GM23338 (cell line): ENCODE data around the gene PPM1H.

Experiments
- CREB1 ChIP-seq: fragments of 250-450 bp; sonication (Bioruptor Pico); IDR thresholded peaks from 2 replicates; pipeline ENCODE4 v1.5.0; 2020; ENCODE audit warnings: low read depth, mild to moderate bottlenecking, moderate library complexity
- CTCF ChIP-seq, 2 experiments: fragments of 200-600 bp in 1 of 2; sonication (generic) in 1 of 2; conservative IDR thresholded peaks; 2 replicates each; pipeline versions ENCODE4 v1.5.1 to v1.6.1; 2016 to 2017; ENCODE audit warnings: antibody characterized with exemption in 2 of 2, low read depth in 2 of 2, mild to moderate bottlenecking in 2 of 2, moderate library complexity in 1 of 2
- ETS1 ChIP-seq: IDR thresholded peaks from 2 replicates; pipeline ENCODE4 v1.6.1; 2016; ENCODE audit warnings: antibody characterized with exemption
- EZH2 ChIP-seq: fragments of 200-600 bp; sonication (generic); IDR thresholded peaks from one replicate; pipeline ENCODE4 v1.8.0; 2017; ENCODE audit warnings: antibody characterized with exemption, mild to moderate bottlenecking, low read depth; ENCODE audit not compliant: unreplicated experiment
- EZH2phosphoT487 ChIP-seq: fragments of 200-600 bp; sonication (generic); IDR thresholded peaks from one replicate; pipeline ENCODE4 v1.8.1; 2018; ENCODE audit warnings: antibody characterized with exemption; ENCODE audit not compliant: unreplicated experiment
- NANOG ChIP-seq: IDR thresholded peaks from 2 replicates; pipeline ENCODE4 v1.6.1; 2016; ENCODE audit warnings: antibody characterized with exemption, borderline replicate concordance
- POLR2AphosphoS5 ChIP-seq: IDR thresholded peaks from 2 replicates; pipeline ENCODE4 v1.6.1; 2016; ENCODE audit warnings: antibody characterized with exemption, low read depth
- REST ChIP-seq: IDR thresholded peaks from one replicate; pipeline ENCODE4 v1.6.1; 2018; ENCODE audit warnings: antibody characterized with exemption; ENCODE audit not compliant: unreplicated experiment
- ZNF114 ChIP-seq: fragments of 250-450 bp; sonication (Bioruptor Pico); IDR thresholded peaks from 2 replicates; pipeline ENCODE4 v1.5.0; 2020; ENCODE audit warnings: mild to moderate bottlenecking, moderate library complexity
- ZNF331 ChIP-seq: fragments of 250-450 bp; sonication (Bioruptor Pico); IDR thresholded peaks from 2 replicates; pipeline ENCODE4 v1.5.0; 2020; ENCODE audit warnings: low read depth, mild to moderate bottlenecking, moderate library complexity

GRCh38 chr12:62763312-62763711, 171.6 kb downstream of the PPM1H start:
- TF ChIP-seq CTCF (conservative IDR thresholded peaks at IDR 0.05; ENCODE audit: low read depth in 2 of 2) = no peak
- no peak for TF ChIP-seq EZH2phosphoT487
- TF ChIP-seq POLR2AphosphoS5 = no peak
- no peak for TF ChIP-seq EZH2
- TF ChIP-seq REST = no peak
- TF ChIP-seq ETS1 = no peak
- TF ChIP-seq CREB1 (CRISPR knock-in tag) = no peak
- TF ChIP-seq ZNF114 (CRISPR knock-in tag) = no peak
- TF ChIP-seq ZNF331 (CRISPR knock-in tag) = no peak
- no peak for TF ChIP-seq NANOG
